GM19452 (cell line): ENCODE measurements around the gene PITPNM3.

Experiments used
- ATAC-seq: cut with Tn5 transposase; IDR thresholded peaks from one replicate; pipeline ENCODE4 v1.9.1; 2021; ENCODE audit not compliant: unreplicated experiment

Gene PITPNM3

GRCh38 chr17:6444571-6445335 is 111.6 kb downstream of the PITPNM3 start:
- no peak for ATAC-seq

GRCh38 chr17:6443692-6444570 is 112.4 kb downstream of the PITPNM3 start, which contains the start of gene PIMREG:
Gene PIMREG (plus strand): TSS chr17:6444455. CDS start chr17:6445111, 656 bp downstream.
- peak; percentile 84 for ATAC-seq

DNA sequence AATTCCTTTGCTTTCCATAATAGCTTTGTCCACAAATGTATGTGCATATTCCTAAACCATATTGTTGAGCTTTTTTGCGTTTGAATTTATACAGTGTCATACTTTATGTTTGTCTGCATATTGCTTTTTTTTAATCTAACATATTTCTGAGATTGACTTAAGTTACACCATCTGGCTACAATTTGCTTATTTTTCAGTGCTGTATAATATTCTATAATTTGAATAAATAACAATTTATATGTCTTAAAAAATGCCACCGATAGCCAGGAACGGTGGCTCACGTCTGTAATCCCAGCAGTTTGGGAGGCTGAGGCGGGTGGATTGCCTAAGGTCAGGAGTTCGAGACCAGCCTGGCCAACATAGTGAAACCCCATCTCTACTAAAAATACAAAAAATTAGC is 113.6 kb downstream of the PITPNM3 start:
- ATAC-seq: no peak

GRCh38 chr17:6439951-6440350 is 116.4 kb downstream of the PITPNM3 start:
- ATAC-seq: no peak

GRCh38 chr17:6437956-6438355 is 118.4 kb downstream of the PITPNM3 start:
- ATAC-seq: no peak

DNA sequence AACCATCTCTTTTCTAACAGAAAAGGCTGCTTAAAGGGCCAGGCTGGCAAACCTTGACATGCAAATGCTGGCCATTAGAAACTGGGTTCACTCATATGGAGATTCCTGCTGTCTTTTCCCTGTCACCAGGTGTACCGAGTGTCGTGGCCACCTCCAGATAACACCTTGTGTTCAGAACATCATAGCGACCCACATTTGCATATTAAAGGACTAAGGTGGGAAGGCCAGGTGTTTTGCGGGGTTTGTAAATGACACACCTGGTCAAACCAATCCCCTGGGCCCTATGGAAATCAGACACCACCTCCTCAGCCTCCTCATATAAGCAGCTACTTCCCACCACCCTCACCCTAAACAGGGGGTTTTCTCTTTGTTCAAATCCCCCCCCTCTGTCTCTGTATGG is 118.9 kb downstream of the PITPNM3 start:
- ATAC-seq: no peak

DNA sequence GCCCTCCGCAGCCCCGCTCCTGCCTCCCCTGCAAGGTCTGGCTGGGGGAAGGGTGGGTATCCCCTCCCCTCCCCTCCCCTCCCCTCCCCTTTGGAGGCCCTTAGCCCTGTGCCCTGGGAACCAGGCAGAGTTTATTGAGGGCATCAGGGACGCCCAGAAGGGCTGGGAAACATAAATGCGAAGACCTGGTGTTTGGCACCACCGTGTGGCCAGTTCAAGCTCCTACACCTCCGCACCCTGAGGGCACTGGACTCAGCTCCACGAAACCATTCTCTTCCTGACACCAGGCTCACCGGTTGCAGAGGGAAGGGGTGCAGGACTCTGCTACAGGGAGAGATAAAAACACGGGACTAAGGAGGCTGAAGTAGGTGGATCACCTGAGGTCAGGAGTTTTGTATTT is 120.4 kb downstream of the PITPNM3 start:
- ATAC-seq: no peak

DNA sequence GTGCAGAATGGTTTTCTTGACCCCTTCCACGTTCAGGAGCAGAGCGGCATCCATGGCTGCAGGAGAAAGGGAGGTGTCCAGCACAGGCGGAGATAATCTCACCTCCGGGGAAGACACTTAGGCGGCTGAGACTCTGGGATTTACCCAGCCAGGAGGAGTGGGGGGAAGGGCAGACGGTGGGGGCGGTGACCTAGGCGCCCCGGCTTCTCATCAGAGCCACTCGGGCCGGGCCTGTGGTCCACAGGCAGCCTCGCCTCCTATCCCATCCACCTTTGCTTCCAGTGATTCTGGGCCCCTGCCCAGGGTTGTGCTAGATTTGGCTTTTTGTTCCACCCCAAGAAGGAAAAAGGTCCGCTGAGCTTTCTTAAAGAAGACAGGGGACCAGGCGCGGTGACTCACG is 121.3 kb downstream of the PITPNM3 start, which contains the start of gene AIPL1:
Gene AIPL1, minus strand, starts transcription at position 71 of the 400 bp plus-strand sequence. Its CDS starts 17 bp downstream, at position 54.
- ATAC-seq: no peak

DNA sequence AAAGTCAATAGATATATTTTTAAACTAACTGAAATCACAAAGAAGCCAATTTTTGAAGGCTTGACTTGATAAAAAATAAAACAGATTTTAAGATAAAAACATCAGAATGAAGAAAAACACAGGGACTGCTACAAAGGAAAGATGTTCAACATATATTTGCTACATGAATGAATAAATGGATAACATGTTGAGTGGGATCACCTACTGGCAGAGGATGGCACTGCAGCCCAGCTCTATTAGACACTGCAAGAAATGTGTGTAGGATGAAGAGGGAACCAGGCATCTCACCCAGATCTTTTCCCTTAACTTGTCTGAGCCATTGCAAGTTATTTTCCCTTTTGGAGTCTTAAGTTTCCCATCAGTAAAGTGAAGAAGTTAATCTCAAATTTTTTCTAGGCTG is 125.6 kb downstream of the PITPNM3 start:
- no peak for ATAC-seq

- no peak for ATAC-seq
Measured at GRCh38 chr17:6429266-6429665, 127.1 kb downstream of the PITPNM3 start.

- no peak for ATAC-seq
Measured at GRCh38 chr17:6428207-6428965, 128.0 kb downstream of the PITPNM3 start.

DNA sequence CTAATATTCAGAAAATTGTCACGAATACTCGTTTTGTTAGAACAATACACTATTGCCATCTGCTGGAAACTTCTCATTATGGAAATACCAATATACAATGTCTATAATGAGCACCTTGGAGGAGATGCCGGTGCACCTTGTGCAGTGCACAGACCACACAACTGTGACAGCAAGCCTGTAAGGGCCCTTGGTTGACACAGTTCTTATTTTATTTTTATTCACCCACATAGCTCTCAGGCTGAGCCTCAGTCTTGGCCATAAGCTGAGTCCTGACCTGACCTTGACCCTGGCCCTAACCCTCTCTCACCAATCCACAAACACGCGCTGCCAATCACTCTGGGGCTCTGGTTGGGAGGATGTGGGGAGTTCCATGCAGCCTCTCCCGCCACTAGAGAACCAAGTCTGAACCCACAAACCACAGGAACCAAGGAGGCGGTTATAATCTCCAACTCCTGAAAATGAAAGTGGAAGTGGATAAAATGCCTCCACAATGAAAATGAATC is 129.0 kb downstream of the PITPNM3 start:
- ATAC-seq: no peak

- no peak for ATAC-seq
Measured at GRCh38 chr17:6426356-6427101, 129.8 kb downstream of the PITPNM3 start.

GRCh38 chr17:6425407-6425806 is 130.9 kb downstream of the PITPNM3 start:
- no peak for ATAC-seq

DNA sequence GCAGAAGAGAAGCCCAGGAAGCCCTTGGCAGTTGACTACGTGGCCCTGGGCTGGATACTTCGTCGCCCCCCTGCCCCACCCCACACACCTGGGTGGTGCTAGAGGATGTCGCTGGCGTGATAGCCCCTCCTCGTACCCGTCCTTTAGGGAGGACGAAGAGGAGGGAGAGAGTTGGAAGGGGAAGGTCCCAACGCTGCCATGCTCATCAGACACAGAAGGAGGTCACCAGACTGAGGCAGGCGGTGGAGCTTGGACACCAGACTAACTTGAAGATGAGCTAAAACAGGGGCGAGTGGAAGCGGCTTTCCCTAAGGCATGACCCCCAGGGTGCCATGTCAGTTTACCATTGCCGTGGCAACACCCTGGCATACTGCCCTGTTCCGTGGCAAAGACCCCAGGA is 132.4 kb downstream of the PITPNM3 start:
- no peak for ATAC-seq

GRCh38 chr17:6422654-6423241 is 133.6 kb downstream of the PITPNM3 start:
- no peak for ATAC-seq

DNA sequence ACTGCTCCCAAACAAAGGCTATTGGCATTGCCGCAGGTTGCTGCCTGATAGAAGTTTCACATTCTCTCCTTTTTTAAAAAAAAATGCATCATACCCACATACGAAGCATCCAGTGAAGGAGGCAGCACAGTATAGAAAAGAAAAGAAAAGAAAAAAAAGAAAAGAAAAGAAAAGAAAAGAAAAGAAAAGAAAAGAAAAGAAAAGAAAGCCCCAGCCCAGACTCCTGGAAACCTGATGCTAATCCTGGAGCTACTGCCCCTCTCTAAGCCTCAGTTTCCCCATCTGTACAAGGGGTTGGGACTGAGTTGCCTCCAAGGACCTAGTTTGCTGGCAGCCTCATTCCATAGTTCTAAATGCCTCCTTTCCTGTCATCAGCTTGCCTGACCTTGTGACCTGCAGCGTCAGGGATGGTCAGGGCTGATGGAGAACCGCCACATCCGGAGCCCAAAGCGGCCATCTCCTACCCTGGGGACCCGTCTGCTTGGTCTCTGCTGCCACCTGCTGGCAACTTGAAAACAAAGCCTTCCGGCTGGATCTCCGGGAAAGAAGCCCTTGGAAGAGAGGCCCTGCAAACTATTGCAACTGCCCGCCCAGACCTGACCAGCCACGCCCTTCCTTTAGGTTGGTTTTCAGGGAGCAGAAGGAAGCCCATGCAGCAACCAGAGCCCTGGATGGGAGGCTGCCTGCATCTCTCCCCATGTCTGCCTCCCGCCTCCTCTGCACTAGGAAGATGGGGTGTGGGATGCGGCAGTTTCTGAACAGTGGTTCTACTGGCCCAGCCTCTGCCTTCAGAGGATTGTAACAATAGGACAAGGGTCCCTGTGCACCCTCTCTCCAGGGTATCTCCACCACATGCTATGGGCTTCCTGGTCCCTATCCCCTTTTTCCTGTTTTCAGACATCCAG is 134.4 kb downstream of the PITPNM3 start:
- ATAC-seq: no peak

DNA sequence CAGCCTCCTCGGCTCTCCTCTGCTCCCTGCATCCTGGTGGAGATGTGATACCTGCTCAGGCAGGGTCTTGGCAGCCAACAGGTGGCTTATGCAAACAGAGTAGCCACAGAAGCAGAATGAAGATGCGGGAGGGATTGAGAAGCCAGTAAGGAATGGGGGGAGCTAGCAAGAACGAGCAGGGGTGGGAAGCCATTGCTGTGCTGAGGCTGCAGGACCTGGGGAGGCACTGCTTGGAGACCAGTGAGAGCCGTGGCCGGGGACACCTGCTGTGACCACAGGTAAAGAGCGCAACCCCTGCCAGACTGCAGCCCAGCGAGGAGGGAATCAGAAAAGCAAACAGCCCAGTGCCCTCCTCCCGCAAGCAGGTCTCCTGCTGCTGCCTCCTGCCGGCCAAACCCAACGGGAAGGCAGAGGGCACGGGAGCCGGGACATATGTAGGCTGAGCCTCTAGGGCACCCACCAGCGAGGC is 136.1 kb downstream of the PITPNM3 start:
- ATAC-seq: no peak

DNA sequence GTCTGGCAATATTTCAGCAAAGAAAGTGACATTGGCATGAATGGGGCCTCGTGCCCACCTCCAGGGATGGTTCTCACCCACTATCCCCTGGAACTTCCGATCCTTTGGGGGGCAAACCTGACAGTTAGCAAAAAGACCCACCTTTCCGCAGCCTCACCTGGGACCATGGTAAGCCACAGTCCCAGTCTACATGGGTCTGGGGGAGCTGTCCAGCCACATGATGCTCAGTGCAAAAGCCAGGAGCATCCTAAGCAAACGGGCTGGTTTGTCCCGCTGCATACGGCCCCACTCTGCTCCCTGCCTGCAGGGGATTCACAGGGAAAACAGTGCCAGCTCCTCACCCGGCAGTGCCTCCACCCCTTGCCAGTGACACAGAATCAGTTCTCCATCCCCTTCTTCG is 140.7 kb downstream of the PITPNM3 start:
- ATAC-seq: no peak
